ENCODE data around the gene GCDH. TPM values are rescaled to one million over a fixed set of nuclear protein-coding genes. Genes with fewer than 3 reads are reported as not detected.

Gene GCDH
- polyA plus RNA-seq, 1 donor (not counting 4 experiments of a cell fraction or from before 2014, with no cell fraction given): 11.5 TPM

DNA sequence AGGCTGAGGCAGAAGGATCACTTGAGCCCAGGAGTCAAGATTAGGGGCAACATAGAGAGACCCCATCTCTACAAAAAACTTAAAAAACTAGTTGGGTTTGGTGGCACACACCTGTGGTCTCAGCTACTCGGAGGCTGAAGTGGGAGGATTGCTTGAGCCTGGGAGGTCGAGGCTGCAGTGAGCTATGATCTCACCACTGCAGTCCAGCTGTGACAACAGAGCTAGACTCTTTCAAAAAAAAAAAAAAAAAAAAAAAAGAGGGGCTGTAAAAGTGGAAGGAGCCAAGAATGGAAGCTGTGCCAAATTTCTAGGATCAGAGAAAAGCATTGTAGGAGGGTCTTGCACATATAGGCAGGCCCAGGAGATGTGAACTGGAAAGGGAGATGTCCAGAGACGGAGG is 19.3 kb upstream of the GCDH start:
- no peak overlapping the region for H3K4me2 ChIP-seq (ENCODE audit: control insufficient read depth, extremely low read depth, insufficient read depth, low read depth, low read length)
- H3K4me3 ChIP-seq (ENCODE audit: control insufficient read depth in 2 of 3, extremely low read depth in 1 of 3, insufficient read depth in 2 of 3, low read depth in 1 of 3, low read length in 3 of 3): no peak overlapping the region
- no peaks in the 10 kb centered on the region for H3K9me3 ChIP-seq (ENCODE audit: control insufficient read depth, low read depth, low read length)
- H3K9me1 ChIP-seq (ENCODE audit: control insufficient read depth, extremely low read depth, insufficient read depth, low read length): no peaks in the 10 kb centered on the region
- no peak overlapping the region for H2AFZ ChIP-seq (ENCODE audit: control insufficient read depth, low read length)
- TF ChIP-seq, protein P1, sequence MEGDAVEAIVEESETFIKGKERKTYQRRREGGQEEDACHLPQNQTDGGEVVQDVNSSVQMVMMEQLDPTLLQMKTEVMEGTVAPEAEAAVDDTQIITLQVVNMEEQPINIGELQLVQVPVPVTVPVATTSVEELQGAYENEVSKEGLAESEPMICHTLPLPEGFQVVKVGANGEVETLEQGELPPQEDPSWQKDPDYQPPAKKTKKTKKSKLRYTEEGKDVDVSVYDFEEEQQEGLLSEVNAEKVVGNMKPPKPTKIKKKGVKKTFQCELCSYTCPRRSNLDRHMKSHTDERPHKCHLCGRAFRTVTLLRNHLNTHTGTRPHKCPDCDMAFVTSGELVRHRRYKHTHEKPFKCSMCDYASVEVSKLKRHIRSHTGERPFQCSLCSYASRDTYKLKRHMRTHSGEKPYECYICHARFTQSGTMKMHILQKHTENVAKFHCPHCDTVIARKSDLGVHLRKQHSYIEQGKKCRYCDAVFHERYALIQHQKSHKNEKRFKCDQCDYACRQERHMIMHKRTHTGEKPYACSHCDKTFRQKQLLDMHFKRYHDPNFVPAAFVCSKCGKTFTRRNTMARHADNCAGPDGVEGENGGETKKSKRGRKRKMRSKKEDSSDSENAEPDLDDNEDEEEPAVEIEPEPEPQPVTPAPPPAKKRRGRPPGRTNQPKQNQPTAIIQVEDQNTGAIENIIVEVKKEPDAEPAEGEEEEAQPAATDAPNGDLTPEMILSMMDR (optimal IDR thresholded peaks at IDR 0.05 in 1 of 3, IDR thresholded peaks at IDR 0.05 in 1 of 3, conservative IDR thresholded peaks at IDR 0.05 in 1 of 3; ENCODE audit: extremely low read depth in 1 of 3, insufficient read depth in 2 of 3, low read length in 3 of 3): no peak
- no peak for TF ChIP-seq EZH2 (IDR thresholded peaks at IDR 0.05; ENCODE audit: low read length)
- dilution Hi-C loops (cut with MboI; ENCODE audit: extremely low pct_ligation_motif_present, low sequenced_read_pairs): no loop called here
- H3K4me1 ChIP-seq (ENCODE audit: control insufficient read depth, extremely low read depth, insufficient read depth, low read length): peaks cover 14% of the 10 kb centered on the region
- H4K20me1 ChIP-seq (ENCODE audit: control insufficient read depth, extremely low read depth, insufficient read depth, low read length): no peaks in the 10 kb centered on the region
- H3K27me3 ChIP-seq (ENCODE audit: control insufficient read depth, extremely low read depth, insufficient read depth, low read length): no peaks in the 10 kb centered on the region
- H3K9ac ChIP-seq (ENCODE audit: control insufficient read depth, extremely low read depth, insufficient read depth, low read length): no peak overlapping the region
- no peaks in the 10 kb centered on the region for H3K36me3 ChIP-seq (ENCODE audit: control insufficient read depth in 2 of 2, extremely low read depth in 1 of 2, insufficient read depth in 2 of 2, low read length in 2 of 2)
- no peak for FAIRE-seq
- no peaks in the 10 kb centered on the region for H3K79me2 ChIP-seq (ENCODE audit: control insufficient read depth, insufficient read depth, low read length)
- no peak overlapping the region for H3K27ac ChIP-seq (ENCODE audit: control insufficient read depth, insufficient read depth, low read length)
- no peak for DNase-seq (ENCODE audit: low read depth, low spot score)

DNA sequence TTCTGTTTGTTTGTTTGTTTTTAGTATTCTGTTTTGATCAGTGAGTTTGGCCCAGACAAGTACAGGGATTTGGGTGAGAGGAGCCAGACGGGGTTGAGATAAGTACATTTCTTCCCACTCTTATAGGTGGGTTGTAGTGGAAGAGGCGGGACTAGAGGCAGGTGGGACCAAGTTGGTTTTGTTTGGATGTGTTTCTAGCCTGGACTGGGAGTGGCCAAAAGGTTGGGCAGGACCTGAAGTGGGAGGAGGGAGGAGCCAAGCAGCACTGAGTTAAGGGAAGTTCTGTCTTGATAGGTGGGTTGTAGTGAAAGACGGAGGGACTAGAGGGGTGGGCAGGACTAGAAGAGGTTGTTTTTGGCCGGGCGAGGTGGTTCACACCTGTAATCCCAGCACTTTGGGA is 18.7 kb upstream of the GCDH start:
- no peaks in the 10 kb centered on the region for H3K9me3 ChIP-seq (ENCODE audit: control insufficient read depth, low read depth, low read length)
- H3K4me1 ChIP-seq (ENCODE audit: control insufficient read depth, extremely low read depth, insufficient read depth, low read length): peaks cover 10% of the 10 kb centered on the region
- H3K4me2 ChIP-seq (ENCODE audit: control insufficient read depth, extremely low read depth, insufficient read depth, low read depth, low read length): no peak overlapping the region
- dilution Hi-C loops (cut with MboI; ENCODE audit: extremely low pct_ligation_motif_present, low sequenced_read_pairs): no loop called here
- no peak for FAIRE-seq
- DNase-seq (ENCODE audit: low read depth, low spot score): no peak
- no peaks in the 10 kb centered on the region for H3K36me3 ChIP-seq (ENCODE audit: control insufficient read depth in 2 of 2, extremely low read depth in 1 of 2, insufficient read depth in 2 of 2, low read length in 2 of 2)
- no peak overlapping the region for H3K4me3 ChIP-seq (ENCODE audit: control insufficient read depth in 2 of 3, extremely low read depth in 1 of 3, insufficient read depth in 2 of 3, low read depth in 1 of 3, low read length in 3 of 3)
- TF ChIP-seq EZH2 (IDR thresholded peaks at IDR 0.05; ENCODE audit: low read length): no peak
- TF ChIP-seq, protein P1 (optimal IDR thresholded peaks at IDR 0.05 in 1 of 3, IDR thresholded peaks at IDR 0.05 in 1 of 3, conservative IDR thresholded peaks at IDR 0.05 in 1 of 3; ENCODE audit: extremely low read depth in 1 of 3, insufficient read depth in 2 of 3, low read length in 3 of 3): no peak
- H3K27ac ChIP-seq (ENCODE audit: control insufficient read depth, insufficient read depth, low read length): no peak overlapping the region
- H3K79me2 ChIP-seq (ENCODE audit: control insufficient read depth, insufficient read depth, low read length): no peaks in the 10 kb centered on the region
- no peak overlapping the region for H2AFZ ChIP-seq (ENCODE audit: control insufficient read depth, low read length)
- no peak overlapping the region for H3K9ac ChIP-seq (ENCODE audit: control insufficient read depth, extremely low read depth, insufficient read depth, low read length)
- no peaks in the 10 kb centered on the region for H3K9me1 ChIP-seq (ENCODE audit: control insufficient read depth, extremely low read depth, insufficient read depth, low read length)
- no peaks in the 10 kb centered on the region for H3K27me3 ChIP-seq (ENCODE audit: control insufficient read depth, extremely low read depth, insufficient read depth, low read length)
- H4K20me1 ChIP-seq (ENCODE audit: control insufficient read depth, extremely low read depth, insufficient read depth, low read length): no peaks in the 10 kb centered on the region
